ENCODE measurements around the gene GRIP2.

Gene GRIP2

GRCh38 chr3:14533457-14533958 lies 6.6 kb downstream of the GRIP2 start:
- Histone ChIP-seq H3K79me2 (ENCODE audit: low read length) (no peaks in the 10 kb centered on the region), H4K20me1 (ENCODE audit: insufficient read depth, low read length) (no peaks in the 10 kb centered on the region), H3K9ac (ENCODE audit: low read length) (no peak overlapping the region), H3K27me3 (replicated peaks; ENCODE audit: insufficient read depth, low read length) (peaks cover 20% of the 10 kb centered on the region; the same call in 1 of the 2 replicates), H3K27ac (ENCODE audit: low read length) (no peak overlapping the region), H3K4me2 (ENCODE audit: low read depth, low read length) (no peak overlapping the region), H2AFZ (ENCODE audit: low read length) (no peak overlapping the region), H3K4me3 (ENCODE audit: low read length) (no peak overlapping the region), H3K9me2 (replicated peaks; ENCODE audit: insufficient read depth, low read length) (no peaks in the 10 kb centered on the region), H3K4me1 (ENCODE audit: low read length) (no peaks in the 10 kb centered on the region), H3F3A (ENCODE audit: insufficient read depth, low read length) (no peaks in the 10 kb centered on the region), H3K9me3 (replicated peaks; ENCODE audit: insufficient read depth, low read length) (no peaks in the 10 kb centered on the region), H3K36me3 (replicated peaks; ENCODE audit: insufficient read depth, low read length) (no peaks in the 10 kb centered on the region)
- TF ChIP-seq CTCF (IDR thresholded peaks at IDR 0.05; ENCODE audit: low read length): no peak
- TF ChIP-seq EZH2 (optimal IDR thresholded peaks at IDR 0.05; ENCODE audit: low read depth, low read length): no peak
- no peak for TF ChIP-seq EZH2phosphoT487 (IDR thresholded peaks at IDR 0.05; ENCODE audit: low read length)
- no peak for DNase-seq

DNA sequence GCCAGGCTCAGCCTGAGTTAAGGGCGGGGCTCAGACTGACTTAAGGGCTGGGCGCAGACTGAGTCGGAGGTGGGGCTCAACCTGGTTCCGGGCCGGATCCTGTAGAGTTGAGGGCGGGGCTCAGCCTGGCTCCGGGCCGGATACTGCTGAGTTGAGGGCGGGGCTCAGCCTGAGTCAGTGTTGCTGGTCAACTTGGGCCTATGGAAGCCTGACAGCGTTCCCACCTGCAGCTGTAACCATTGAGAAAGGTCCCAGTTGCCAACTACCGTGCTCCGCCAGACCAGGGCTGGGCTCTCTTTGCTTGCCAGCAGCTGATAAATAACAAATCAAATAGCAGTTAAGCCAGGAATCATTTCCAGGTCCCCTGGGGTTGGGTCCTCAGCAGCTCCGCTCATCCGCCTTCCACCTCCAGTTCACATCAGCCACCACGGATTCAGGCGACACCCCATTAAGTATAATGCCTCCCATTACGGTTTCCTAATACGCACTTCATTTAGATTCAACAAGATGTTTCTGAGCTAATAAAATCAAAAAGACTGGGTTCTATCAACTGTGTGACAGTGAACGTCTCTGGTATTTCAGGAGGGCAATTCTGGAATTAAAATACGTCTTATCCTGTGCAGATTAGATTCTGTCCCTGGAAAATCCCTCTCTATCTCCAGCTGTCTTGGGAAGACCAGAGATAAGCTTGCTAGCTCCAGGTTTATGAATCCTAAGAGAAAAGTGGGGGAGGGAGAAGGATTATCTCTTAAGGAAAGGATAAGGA lies 7.3 kb downstream of the GRIP2 start:
- H3K4me3 ChIP-seq (ENCODE audit: low read length): no peak overlapping the region
- H3K9me3 ChIP-seq (replicated peaks; ENCODE audit: insufficient read depth, low read length): no peaks in the 10 kb centered on the region
- no peak overlapping the region for H3K4me2 ChIP-seq (ENCODE audit: low read depth, low read length)
- no peaks in the 10 kb centered on the region for H4K20me1 ChIP-seq (ENCODE audit: insufficient read depth, low read length)
- H3K27ac ChIP-seq (ENCODE audit: low read length): no peak overlapping the region
- H2AFZ ChIP-seq (ENCODE audit: low read length): no peak overlapping the region
- H3K36me3 ChIP-seq (replicated peaks; ENCODE audit: insufficient read depth, low read length): no peaks in the 10 kb centered on the region
- no peaks in the 10 kb centered on the region for H3K4me1 ChIP-seq (ENCODE audit: low read length)
- H3F3A ChIP-seq (ENCODE audit: insufficient read depth, low read length): no peaks in the 10 kb centered on the region
- H3K27me3 ChIP-seq (replicated peaks; ENCODE audit: insufficient read depth, low read length): peaks cover 20% of the 10 kb centered on the region; the same call in 1 of the 2 replicates
- TF ChIP-seq CTCF (IDR thresholded peaks at IDR 0.05; ENCODE audit: low read length) (no peak), EZH2phosphoT487 (IDR thresholded peaks at IDR 0.05; ENCODE audit: low read length) (no peak), EZH2 (optimal IDR thresholded peaks at IDR 0.05; ENCODE audit: low read depth, low read length) (no peak)
- H3K9me2 ChIP-seq (replicated peaks; ENCODE audit: insufficient read depth, low read length): no peaks in the 10 kb centered on the region
- no peak for DNase-seq
- no peak overlapping the region for H3K9ac ChIP-seq (ENCODE audit: low read length)
- no peaks in the 10 kb centered on the region for H3K79me2 ChIP-seq (ENCODE audit: low read length)

- TF ChIP-seq EZH2phosphoT487 (IDR thresholded peaks at IDR 0.05; ENCODE audit: low read length) (no peak), CTCF (IDR thresholded peaks at IDR 0.05; ENCODE audit: low read length) (no peak), EZH2 (optimal IDR thresholded peaks at IDR 0.05; ENCODE audit: low read depth, low read length) (no peak)
- Histone ChIP-seq H3K4me1 (ENCODE audit: low read length) (no peaks in the 10 kb centered on the region), H3K27ac (ENCODE audit: low read length) (no peak overlapping the region), H2AFZ (ENCODE audit: low read length) (no peak overlapping the region), H3K9me2 (replicated peaks; ENCODE audit: insufficient read depth, low read length) (no peaks in the 10 kb centered on the region), H3K4me2 (ENCODE audit: low read depth, low read length) (no peak overlapping the region), H3K27me3 (replicated peaks; ENCODE audit: insufficient read depth, low read length) (peaks cover 20% of the 10 kb centered on the region; the same call in 1 of the 2 replicates), H3K9ac (ENCODE audit: low read length) (no peak overlapping the region), H3K4me3 (ENCODE audit: low read length) (no peak overlapping the region), H4K20me1 (ENCODE audit: insufficient read depth, low read length) (no peaks in the 10 kb centered on the region), H3K9me3 (replicated peaks; ENCODE audit: insufficient read depth, low read length) (no peaks in the 10 kb centered on the region), H3K36me3 (replicated peaks; ENCODE audit: insufficient read depth, low read length) (no peaks in the 10 kb centered on the region), H3K79me2 (ENCODE audit: low read length) (no peaks in the 10 kb centered on the region), H3F3A (ENCODE audit: insufficient read depth, low read length) (no peaks in the 10 kb centered on the region)
- no peak for DNase-seq
Observed at GRCh38 chr3:14531856-14532395, 8.2 kb downstream of the GRIP2 start.
